Cardiac septum (tissue), 1 donor: ENCODE data around the gene LMF1. TPM values are rescaled to one million over a fixed set of nuclear protein-coding genes. Genes with fewer than 3 reads are reported as not detected.
"Not testable (repeated sequence)": the region's sequence is repeated elsewhere in the genome, so short reads cannot be mapped to it uniquely, and the experiment has no call there.

Experiments
- DNase-seq: peaks from one replicate; pipeline ENCODE4 v3.0.0-alpha.2; 2020; ENCODE audit warnings: low spot score
- intact Hi-C: fragments of 100-400 bp; cut with DNase I; formaldehyde crosslinking; loops from one replicate; pipeline ENCODE4 v1.14.0; 2022
- total RNA-seq: library from RNA; stranded (reverse); fragmentation: NEBNext Ultra II Directional; extraction: Animal tissue kit (Norgen Biotek cat#: 25700); gene quantifications from one replicate; pipeline ENCODE4 v1.2.1, GENCODE V29; 2021
- donor health status: DM: no; HTN: no; CAD: no.

LMF1 gene
- total RNA-seq, 1 donor from 2014 or later, result 8.4 TPM

- intact Hi-C loops, result loop anchor here (5.0 kb wide), 1 partner anchor 216 kb away; no protein-coding TSS in a partner anchor
- no peak for DNase-seq
Observed at GRCh38 chr16:830871-831570, 139.8 kb downstream of the LMF1 start.

- intact Hi-C loops, result loop anchor here (5.0 kb wide), 1 partner anchor 217 kb away; no protein-coding TSS in a partner anchor
- no peak for DNase-seq
Observed at GRCh38 chr16:830107-830870, 140.5 kb downstream of the LMF1 start.

GRCh38 chr16:828891-829290 lies 141.9 kb downstream of the LMF1 start:
- intact Hi-C loops, result no loop called here
- DNase-seq, result no peak

GRCh38 chr16:827513-827912 lies 143.3 kb downstream of the LMF1 start:
- intact Hi-C loops, result no loop called here
- no peak for DNase-seq

- intact Hi-C loops, result no loop called here
- no peak for DNase-seq
Observed at GRCh38 chr16:825341-826061, 145.3 kb downstream of the LMF1 start.

GRCh38 chr16:824601-825000 lies 146.2 kb downstream of the LMF1 start:
- intact Hi-C loops, result no loop called here
- no peak for DNase-seq

- intact Hi-C loops, result no loop called here
- no peak for DNase-seq
Observed at GRCh38 chr16:824194-824593, 146.6 kb downstream of the LMF1 start.

GRCh38 chr16:822909-823297 lies 147.9 kb downstream of the LMF1 start:
- intact Hi-C loops, result no loop called here
- DNase-seq, result no peak

GRCh38 chr16:822174-822908 lies 148.4 kb downstream of the LMF1 start:
- intact Hi-C loops, result no loop called here
- DNase-seq, result no peak

GRCh38 chr16:821751-822150 lies 149.0 kb downstream of the LMF1 start:
- intact Hi-C loops, result no loop called here
- no peak for DNase-seq

GRCh38 chr16:820748-821147 lies 150.0 kb downstream of the LMF1 start:
- no peak for DNase-seq
- intact Hi-C loops, result no loop called here

GRCh38 chr16:820044-820408 lies 150.8 kb downstream of the LMF1 start:
- DNase-seq, intact Hi-C loops: not testable (repeated sequence)

GRCh38 chr16:819336-820043 lies 151.3 kb downstream of the LMF1 start:
- intact Hi-C loops, result loop anchor here (10.0 kb wide), 1 partner anchor 375 kb away; no protein-coding TSS in a partner anchor
- no peak for DNase-seq

GRCh38 chr16:818592-818991 lies 152.2 kb downstream of the LMF1 start:
- DNase-seq, result no peak
- intact Hi-C loops, result loop anchor here (10.0 kb wide), 1 partner anchor 376 kb away; no protein-coding TSS in a partner anchor

GRCh38 chr16:818132-818531 lies 152.7 kb downstream of the LMF1 start:
- intact Hi-C loops, result loop anchor here (10.0 kb wide), 1 partner anchor 377 kb away; no protein-coding TSS in a partner anchor

GRCh38 chr16:817001-817906 lies 153.5 kb downstream of the LMF1 start:
- intact Hi-C loops, result loop anchor here (10.0 kb wide), 1 partner anchor 378 kb away; no protein-coding TSS in a partner anchor
- no peak for DNase-seq

More at GRCh38 chr16:818132-818531, 152.7 kb downstream of the LMF1 start:
- DNase-seq, result no peak

- intact Hi-C loops, result loop anchor here (10.0 kb wide), 1 partner anchor 379 kb away; no protein-coding TSS in a partner anchor
- no peak for DNase-seq
Observed at GRCh38 chr16:815861-816260, 154.9 kb downstream of the LMF1 start.

- intact Hi-C loops, result loop anchor here (1.0 to 10.0 kb wide), 2 partner anchors 240 to 380 kb away; no protein-coding TSS in a partner anchor
- no peak for DNase-seq
Observed at GRCh38 chr16:814974-815373, 155.8 kb downstream of the LMF1 start.
